Stimulated activated effector memory CD8-positive, alpha-beta T cell treated with anti-CD3 and anti-CD28 coated beads, Interleukin-12 subunit alpha, Interleukin-12 subunit beta, amount 100 ng/mL, for 72 hours (primary cell): Measurements from ENCODE around the gene ARHGAP18.

Experiments
- ATAC-seq: fragments of 150-1000 bp; cut with Tn5 transposase; 2 replicates; pipeline ENCODE4 v1.10.0; 2021
- DNase-seq, 2 donors: peaks; one replicate each; pipeline ENCODE4 v3.0.0; 2021 to 2022; ENCODE audit warnings: low spot score in 2 of 2
- H3K27ac Mint-ChIP-seq: one replicate; pipeline ENCODE4 v1.8.0; 2022; ENCODE audit warnings: mild to moderate bottlenecking, mixed read lengths
- H3K36me3 Mint-ChIP-seq: one replicate; pipeline ENCODE4 v1.8.0; 2022; ENCODE audit warnings: mild to moderate bottlenecking, mixed read lengths
- H3K4me1 Mint-ChIP-seq: one replicate; pipeline ENCODE4 v1.8.0; 2022; ENCODE audit warnings: mixed read lengths
- H3K4me3 Mint-ChIP-seq: one replicate; pipeline ENCODE4 v1.8.0; 2022; ENCODE audit warnings: mild to moderate bottlenecking, mixed read lengths
- H3K9me3 Mint-ChIP-seq: one replicate; pipeline ENCODE4 v1.8.0; 2022; ENCODE audit warnings: mixed read lengths

Gene ARHGAP18

DNA sequence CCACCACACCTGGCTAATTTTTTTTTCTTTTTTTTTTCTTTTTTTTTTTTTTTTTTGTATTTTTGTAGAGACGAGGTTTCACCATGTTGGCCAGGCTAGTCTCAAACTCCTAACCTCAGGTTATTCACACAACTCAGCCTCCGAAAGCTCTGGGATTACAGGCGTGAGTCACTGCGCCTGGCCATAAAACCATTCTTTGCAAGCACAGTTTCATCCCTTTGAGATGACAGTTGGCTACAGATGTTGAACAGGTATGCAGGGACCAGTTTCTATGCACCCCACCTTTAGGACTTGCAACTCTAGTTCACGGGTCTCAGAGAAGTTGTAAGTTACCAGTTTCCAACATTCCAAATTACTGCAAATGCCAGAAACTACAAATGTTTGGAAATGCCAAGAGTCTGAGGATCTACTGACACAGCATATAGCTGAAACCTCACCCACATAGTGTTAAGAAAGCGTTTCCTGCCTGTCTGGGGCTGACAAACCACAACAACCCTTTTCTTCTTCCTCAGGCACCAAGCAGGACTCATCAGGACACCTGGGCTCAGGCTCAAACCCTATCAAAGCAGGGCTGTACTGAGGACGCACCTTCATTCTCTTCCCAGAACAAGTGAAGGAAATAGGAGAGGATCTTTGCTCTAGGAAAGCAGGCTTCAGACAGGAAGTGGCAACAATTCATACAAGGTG, 22.9 kb downstream of the ARHGAP18 start:
- peak; percentile 88 for ATAC-seq

DNA sequence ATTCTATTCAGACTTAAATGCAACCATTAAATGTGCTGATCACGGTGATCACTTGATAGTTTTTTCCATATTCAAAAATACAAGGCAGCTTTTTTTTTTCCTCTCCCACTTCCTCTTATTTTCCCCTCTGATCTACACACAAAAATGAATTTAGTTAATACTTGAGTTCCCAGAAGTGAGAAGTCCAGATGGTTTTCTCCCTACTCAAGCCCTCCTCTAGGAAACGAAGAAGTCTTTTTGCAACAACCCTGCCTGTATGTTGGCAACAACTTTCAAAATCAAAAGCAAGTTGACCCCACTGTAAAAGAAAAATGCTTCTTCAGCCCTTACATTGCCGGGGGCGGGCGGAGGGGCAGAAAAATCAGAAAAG, 24.3 kb downstream of the ARHGAP18 start:
- H3K9me3 Mint-ChIP-seq, result no peaks in the 10 kb centered on the region
- no peak for ATAC-seq
- no peak overlapping the region for H3K27ac Mint-ChIP-seq
- DNase-seq, result no peak
- peaks cover 7% of the 10 kb centered on the region for H3K36me3 Mint-ChIP-seq
- H3K4me1 Mint-ChIP-seq, result peaks cover 64% of the 10 kb centered on the region
- H3K4me3 Mint-ChIP-seq, result no peak overlapping the region

More for the DNA sequence above, 22.9 kb downstream of the ARHGAP18 start:
- Mint-ChIP-seq H3K9me3 (no peaks in the 10 kb centered on the region), H3K4me1 (peaks cover 74% of the 10 kb centered on the region), H3K27ac (peak overlapping the region; percentile 74), H3K4me3 (peak overlapping the region; percentile 56), H3K36me3 (peaks cover 7% of the 10 kb centered on the region)
- peak; percentile 22 to 70 for DNase-seq

DNA sequence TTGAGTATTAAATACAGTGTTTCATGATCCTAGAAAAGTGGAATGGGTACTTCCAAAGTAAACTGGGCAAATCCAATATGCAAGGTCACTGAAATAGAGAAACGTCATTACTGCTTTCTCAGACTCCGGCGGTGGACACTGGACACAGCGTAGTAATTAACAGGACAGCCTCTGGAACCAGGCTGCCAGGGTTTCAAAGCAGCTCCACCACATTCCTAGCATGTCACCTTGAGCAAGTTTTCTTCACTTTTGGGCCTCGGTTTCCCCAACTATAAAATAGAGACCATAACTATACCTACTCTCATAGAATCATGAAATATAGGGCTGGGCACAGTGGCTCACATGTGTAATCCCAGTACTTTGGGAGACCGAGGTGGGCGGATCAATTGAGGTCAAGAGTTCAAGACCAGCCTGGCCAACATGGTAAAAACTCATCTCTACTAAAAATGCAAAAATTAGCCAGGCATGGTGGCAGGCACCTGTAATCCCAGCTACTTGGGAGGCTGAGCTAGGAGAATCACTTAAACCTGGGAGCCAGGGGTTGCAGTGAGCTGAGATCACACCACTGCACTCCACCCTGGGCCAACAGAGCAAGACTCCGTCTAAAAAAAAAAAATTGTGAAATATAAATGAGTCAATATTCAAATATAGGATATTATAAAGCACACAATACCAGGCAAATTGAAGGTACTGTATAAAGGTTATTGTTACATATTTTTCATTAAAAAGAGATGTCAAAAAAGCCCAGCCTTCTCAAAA, 24.9 kb downstream of the ARHGAP18 start:
- peaks cover 7% of the 10 kb centered on the region for H3K36me3 Mint-ChIP-seq
- ATAC-seq, result no peak
- no peak overlapping the region for H3K27ac Mint-ChIP-seq
- no peaks in the 10 kb centered on the region for H3K9me3 Mint-ChIP-seq
- no peak overlapping the region for H3K4me3 Mint-ChIP-seq
- peaks cover 64% of the 10 kb centered on the region for H3K4me1 Mint-ChIP-seq
- no peak for DNase-seq

DNA sequence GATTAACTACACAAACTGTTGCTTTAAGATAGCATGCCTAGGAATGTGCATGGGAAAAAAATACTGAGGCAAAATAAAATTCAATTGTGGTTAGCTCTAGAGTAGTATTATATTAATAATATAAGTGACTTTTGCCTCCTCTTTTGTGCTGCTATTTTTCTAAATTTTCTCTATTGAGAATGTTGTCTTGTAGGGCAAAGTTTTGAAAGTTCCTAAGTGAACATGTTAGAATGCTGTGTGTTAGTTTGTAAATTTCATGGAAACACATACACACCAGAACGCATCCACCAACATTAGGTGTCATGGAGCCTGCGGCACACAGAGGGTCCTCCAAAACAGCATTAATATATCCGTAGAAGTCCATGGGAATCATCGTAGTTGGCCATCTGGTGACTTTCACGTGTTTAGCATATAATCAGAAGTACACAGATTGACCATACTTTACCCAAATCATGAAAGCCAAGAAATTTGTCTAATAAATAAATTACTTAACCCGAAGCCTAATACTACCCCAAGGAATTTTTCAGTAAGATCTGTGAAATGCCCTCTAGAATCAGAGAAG, 25.6 kb downstream of the ARHGAP18 start:
- Mint-ChIP-seq H3K36me3 (peaks cover 7% of the 10 kb centered on the region), H3K9me3 (no peaks in the 10 kb centered on the region), H3K27ac (peak overlapping the region; percentile 72), H3K4me1 (peaks cover 63% of the 10 kb centered on the region), H3K4me3 (peak overlapping the region; percentile 51)
- ATAC-seq (no peak), DNase-seq (no peak)

DNA sequence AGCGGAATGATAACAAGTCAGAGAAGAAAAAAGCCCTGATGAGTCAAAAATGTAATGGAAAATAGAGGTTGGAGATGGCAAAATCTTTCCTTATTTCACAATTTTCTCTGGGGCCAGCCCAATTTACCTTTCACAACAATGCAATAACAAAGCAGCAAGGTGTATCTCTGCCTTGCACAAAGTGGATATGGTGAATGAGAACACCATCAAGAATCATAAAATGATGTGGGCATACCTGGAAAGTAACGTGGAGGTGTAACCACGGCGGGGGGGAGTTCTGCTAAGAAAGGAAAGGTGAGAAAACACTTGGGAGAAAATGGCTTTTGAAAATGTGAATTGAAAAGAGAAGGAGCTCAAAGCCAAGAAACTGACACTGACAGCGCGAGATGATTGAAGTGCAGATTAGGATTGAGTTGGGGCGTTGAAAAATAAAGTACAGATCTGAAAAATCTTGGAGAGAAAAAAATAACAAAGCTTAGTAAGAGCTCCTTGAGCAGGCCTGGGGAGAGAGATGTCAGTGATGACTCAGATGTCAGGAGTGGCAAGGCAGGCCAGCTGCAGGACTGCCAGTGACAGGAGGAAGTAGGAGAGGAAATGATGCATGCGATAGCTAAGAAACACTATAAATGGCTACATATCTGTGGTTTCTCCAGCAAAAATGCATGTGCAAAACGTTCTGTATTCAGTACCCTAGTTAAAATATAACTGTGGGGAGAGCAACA, 26.2 kb downstream of the ARHGAP18 start:
- peak; percentile 17 to 64 for DNase-seq
- Mint-ChIP-seq H3K36me3 (peaks cover 7% of the 10 kb centered on the region), H3K9me3 (no peaks in the 10 kb centered on the region), H3K4me3 (peak overlapping the region; percentile 51), H3K27ac (peak overlapping the region; percentile 72), H3K4me1 (peaks cover 63% of the 10 kb centered on the region)
- peak; percentile 96 for ATAC-seq

DNA sequence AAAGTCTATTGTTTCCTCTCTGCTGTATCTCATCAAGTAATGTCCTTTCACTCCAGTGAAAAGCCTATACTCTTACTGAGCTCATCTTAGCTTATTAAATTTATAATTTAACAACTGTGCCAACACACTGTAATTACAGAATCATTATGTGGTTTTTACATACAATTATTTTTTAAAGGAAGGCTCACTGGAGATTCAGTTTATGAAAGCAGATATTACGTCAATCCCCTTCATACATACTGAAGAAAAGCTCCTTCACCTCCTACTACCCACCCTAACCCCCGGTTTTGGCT, 28.1 kb downstream of the ARHGAP18 start:
- Mint-ChIP-seq H3K9me3 (no peaks in the 10 kb centered on the region), H3K27ac (peak overlapping the region; percentile 68), H3K4me1 (peaks cover 60% of the 10 kb centered on the region)

DNA sequence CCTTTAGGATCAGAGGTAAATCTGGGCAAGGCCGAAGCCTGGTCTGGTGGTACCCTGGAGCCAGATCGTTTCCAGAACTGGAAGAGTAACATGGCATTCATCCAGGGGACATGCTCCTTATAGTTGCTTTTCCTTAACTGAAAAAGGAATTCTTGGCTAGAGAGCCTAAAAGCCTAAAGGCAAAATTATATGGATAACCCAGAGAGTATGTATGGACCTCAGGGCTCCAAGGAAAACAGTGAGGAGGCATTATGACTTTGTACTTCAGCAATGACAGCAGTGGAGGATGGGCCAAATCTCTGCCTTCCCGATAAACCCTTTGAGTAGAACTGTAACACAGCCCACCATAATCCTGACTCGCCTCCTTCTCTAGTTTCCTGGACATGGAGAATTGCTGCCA, 29.3 kb downstream of the ARHGAP18 start:
- DNase-seq, result no peak
- Mint-ChIP-seq H3K4me1 (peaks cover 55% of the 10 kb centered on the region), H3K4me3 (no peak overlapping the region), H3K9me3 (no peaks in the 10 kb centered on the region), H3K27ac (peak overlapping the region; percentile 21), H3K36me3 (no peaks in the 10 kb centered on the region)
- no peak for ATAC-seq

More for the DNA sequence above, 28.1 kb downstream of the ARHGAP18 start:
- DNase-seq (no peak), ATAC-seq (no peak)
- Mint-ChIP-seq H3K4me3 (no peak overlapping the region), H3K36me3 (peaks cover 3% of the 10 kb centered on the region)

DNA sequence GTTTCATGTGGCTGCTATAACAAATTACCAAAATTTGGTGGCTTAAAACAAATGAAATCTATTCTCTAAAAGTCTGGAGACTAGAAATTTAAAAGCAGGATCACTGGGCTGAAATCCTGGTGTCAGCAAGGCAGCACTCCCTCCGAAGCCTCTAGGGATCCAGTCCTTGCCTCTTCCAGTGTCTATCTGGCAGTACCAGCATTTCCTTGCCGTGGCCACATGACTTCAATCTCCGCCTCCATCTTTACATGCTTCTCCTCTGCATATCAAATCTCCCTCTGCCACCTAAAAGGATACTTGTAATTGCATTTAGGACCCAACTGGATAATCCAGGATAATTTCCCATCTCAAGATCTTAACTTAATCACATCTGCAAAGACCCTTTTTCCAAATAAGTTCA, 30.2 kb downstream of the ARHGAP18 start:
- Mint-ChIP-seq H3K4me1 (peaks cover 53% of the 10 kb centered on the region), H3K4me3 (no peak overlapping the region), H3K36me3 (no peaks in the 10 kb centered on the region), H3K9me3 (no peaks in the 10 kb centered on the region), H3K27ac (no peak overlapping the region)
- ATAC-seq, result no peak
- DNase-seq, result no peak

DNA sequence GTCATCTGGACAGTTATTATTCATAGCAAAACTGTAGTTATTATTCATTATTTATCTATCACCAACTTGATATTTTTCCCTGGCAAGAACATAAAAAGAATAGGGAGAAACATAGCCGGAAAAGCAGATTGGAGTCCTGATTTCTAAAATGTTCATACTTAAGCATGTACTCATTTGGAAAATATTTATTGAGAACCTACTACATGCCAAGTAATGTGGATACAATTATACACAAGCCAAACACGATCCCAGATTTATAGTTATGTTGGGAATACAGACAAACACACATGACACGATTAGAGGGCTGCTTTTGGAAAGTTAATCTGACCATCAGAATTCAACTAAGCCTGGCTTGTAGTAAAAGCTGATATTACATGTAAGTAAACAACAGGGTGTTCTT, 30.7 kb downstream of the ARHGAP18 start:
- Mint-ChIP-seq H3K36me3 (no peaks in the 10 kb centered on the region), H3K4me1 (peaks cover 49% of the 10 kb centered on the region), H3K9me3 (no peaks in the 10 kb centered on the region), H3K27ac (no peak overlapping the region), H3K4me3 (no peak overlapping the region)
- ATAC-seq (no peak), DNase-seq (no peak)

DNA sequence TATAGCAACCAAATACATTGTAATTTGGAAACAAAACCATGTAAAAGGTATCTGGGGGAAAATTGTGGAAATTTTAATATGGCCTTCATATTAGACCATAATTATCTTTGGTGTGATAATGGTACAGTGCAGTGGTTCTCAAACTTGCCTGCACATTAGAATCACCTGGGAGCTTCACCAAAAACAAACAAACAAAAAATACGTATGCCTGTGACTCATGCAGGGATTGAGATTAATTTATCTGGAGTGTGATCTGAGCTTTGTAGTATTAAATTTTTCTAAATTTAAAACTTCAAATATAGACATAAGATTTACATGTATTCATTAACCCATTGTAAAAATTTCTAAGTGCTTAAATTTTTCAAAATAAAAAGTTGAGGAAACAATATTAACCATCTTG, 31.5 kb downstream of the ARHGAP18 start:
- ATAC-seq (no peak), DNase-seq (no peak)
- Mint-ChIP-seq H3K4me3 (no peak overlapping the region), H3K4me1 (peaks cover 44% of the 10 kb centered on the region), H3K9me3 (no peaks in the 10 kb centered on the region), H3K27ac (no peak overlapping the region), H3K36me3 (no peaks in the 10 kb centered on the region)

DNA sequence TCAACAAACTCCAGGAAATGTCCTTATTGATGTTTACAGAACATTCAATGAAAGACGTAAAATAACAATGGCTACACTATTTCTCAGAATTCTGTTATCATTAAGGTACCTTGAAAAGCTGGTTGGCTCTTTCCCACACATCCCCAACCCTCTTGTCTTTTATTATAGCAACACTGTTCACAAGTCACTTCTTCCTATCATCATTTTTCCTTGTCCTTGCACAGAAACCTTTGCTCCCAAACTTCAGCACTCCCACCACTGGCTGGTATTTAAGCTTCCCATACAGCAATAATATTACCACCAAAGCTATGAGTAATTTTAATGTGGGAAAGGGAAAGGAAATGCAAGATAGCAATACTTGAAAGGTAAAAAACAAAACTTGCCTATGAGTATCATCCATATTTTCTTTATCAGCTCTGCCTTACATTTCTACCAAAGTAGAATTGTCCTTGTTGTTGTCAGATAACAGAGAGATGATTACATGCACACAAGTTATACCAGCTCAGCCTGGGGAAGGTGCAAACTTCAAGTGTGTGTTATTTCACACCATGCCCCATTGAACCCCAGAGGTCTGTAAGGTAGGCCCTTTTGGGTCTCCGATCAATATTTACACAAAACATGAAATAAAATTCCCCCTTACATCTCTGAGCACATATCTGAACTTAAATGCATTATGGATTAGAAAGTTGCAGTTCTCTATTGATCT, 32.2 kb downstream of the ARHGAP18 start:
- H3K9me3 Mint-ChIP-seq, result no peaks in the 10 kb centered on the region
- ATAC-seq (no peak), DNase-seq (no peak)
- H3K4me1 Mint-ChIP-seq, result peaks cover 47% of the 10 kb centered on the region
- H3K4me3 Mint-ChIP-seq, result no peak overlapping the region
- no peak overlapping the region for H3K27ac Mint-ChIP-seq
- no peaks in the 10 kb centered on the region for H3K36me3 Mint-ChIP-seq

DNA sequence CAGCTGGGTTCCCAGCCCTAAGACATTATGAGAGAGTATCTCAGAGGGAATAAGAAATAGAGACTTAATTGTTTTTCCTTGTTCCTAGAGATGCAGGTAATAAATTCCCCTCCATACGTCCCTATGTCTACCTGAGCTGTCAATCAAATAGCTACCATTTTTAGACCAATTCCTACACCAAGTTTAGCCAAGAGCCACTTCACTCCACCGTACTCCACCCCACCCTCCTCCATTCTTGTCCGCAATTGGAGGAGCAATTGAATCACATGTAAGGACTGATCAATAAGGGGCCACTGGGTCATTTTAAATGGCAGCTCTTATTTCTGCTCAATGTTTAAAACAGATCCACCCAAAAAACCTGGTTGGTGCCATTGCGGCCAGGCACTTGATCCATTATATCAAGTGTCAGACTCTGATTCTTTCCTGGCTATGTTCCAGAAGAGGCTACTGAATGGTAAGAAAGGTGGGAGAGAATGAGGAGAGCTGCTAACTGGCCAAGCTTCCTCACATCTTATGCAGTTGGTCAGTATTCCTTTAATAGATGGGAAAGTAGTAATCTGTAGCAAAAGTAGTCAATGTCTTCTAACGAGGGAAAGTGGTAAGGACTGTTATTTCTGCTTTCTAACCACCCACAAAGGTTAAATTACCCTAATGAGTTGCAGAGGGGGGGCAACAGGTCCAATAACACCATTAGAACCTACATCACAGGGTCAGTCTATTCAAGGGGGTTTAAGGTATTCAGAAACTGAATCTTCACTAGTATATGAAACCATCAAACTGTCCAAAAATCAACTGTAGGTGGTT, 34.1 kb downstream of the ARHGAP18 start:
- Mint-ChIP-seq H3K9me3 (no peaks in the 10 kb centered on the region), H3K27ac (no peak overlapping the region), H3K4me3 (no peak overlapping the region), H3K4me1 (peaks cover 58% of the 10 kb centered on the region), H3K36me3 (peaks cover 6% of the 10 kb centered on the region)
- ATAC-seq (no peak), DNase-seq (no peak)

DNA sequence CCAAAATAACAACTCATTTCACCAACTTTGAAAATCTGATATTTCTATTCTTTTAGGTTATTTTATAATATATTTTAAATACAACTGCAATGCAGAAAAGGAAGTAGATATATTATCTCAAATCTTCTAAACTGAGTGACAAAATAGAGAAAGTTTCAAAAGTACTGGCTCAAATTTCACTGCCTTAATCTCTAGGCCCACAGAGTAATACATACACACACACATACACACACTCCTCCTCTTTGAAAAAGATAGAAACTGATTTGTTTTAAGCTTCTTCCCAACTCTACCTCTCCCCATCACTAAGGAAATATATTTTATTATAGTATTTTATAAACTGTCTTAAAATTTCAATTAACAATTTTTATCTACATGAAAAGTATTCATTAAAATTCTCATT, 36.2 kb downstream of the ARHGAP18 start:
- no peak for DNase-seq
- H3K36me3 Mint-ChIP-seq, result peaks cover 6% of the 10 kb centered on the region
- no peak overlapping the region for H3K4me3 Mint-ChIP-seq
- peaks cover 58% of the 10 kb centered on the region for H3K4me1 Mint-ChIP-seq
- no peak for ATAC-seq
- H3K27ac Mint-ChIP-seq, result no peak overlapping the region
- no peaks in the 10 kb centered on the region for H3K9me3 Mint-ChIP-seq

DNA sequence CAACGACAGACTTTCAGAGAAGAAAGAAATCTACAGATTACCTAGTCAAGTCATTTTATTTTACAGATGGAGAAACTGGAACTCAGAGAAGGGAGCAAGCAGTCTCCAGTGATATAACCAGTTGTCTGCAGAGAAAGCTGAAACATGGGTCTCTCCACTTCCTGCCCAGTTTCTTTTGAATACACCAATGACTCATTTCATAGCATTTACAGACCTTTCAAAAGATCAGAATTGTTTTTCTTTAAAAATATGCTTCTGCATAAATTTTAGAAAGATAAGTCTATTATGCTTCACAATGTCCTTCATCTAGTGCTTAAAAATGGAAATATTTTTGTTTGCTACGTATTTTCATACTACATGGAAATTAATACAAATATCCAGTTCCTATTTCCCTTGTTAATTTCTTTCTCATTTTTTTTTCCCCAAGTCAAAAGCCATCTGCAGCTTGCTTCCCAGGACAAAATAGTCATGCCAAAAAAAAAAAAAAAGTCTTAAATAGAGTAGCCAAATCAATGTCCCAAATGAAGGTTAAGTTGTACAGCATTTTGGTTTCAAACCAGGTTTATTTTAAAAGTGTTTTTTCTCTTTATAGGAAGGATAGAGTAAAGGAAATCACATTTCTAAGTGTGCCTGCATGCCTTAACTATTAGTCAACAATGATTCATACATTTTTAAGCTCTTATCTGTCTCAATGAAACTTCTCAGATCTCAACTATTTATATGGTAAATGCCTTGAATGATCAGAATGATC, 36.9 kb downstream of the ARHGAP18 start:
- H3K9me3 Mint-ChIP-seq, result no peaks in the 10 kb centered on the region
- no peak for DNase-seq
- ATAC-seq, result peak; percentile 72
- peaks cover 60% of the 10 kb centered on the region for H3K4me1 Mint-ChIP-seq
- peak overlapping the region; percentile 70 for H3K4me3 Mint-ChIP-seq
- peak overlapping the region; percentile 93 for H3K27ac Mint-ChIP-seq
- peaks cover 6% of the 10 kb centered on the region for H3K36me3 Mint-ChIP-seq
